GM23248 (cell line): Measurements from ENCODE around the gene LYZL6. TPM values are rescaled to one million over a fixed set of nuclear protein-coding genes. Genes with fewer than 3 reads are reported as not detected.
A peak's percentile ranks its signal among the peaks of the same experiment; 100 is the strongest.

Source experiments
- DNase-seq: peaks from one replicate; pipeline ENCODE4 v3.0.0-alpha.2; 2015
- H2AFZ ChIP-seq: fragments of 200-600 bp; sonication (generic); 2 replicates; pipeline ENCODE4 v1.6.1; 2016; ENCODE audit warnings: antibody characterized with exemption
- H3F3A ChIP-seq: fragments of 200-600 bp; sonication (generic); 2 replicates; pipeline ENCODE4 v1.6.1; 2016; ENCODE audit warnings: mild to moderate bottlenecking, antibody characterized with exemption, mixed run types; ENCODE audit not compliant: insufficient read depth
- H3K27ac ChIP-seq: fragments of 200-600 bp; sonication (generic); 2 replicates; pipeline ENCODE4 v1.5.1; 2016; ENCODE audit warnings: mild to moderate bottlenecking
- H3K27me3 ChIP-seq: fragments of 200-600 bp; sonication (generic); replicated peaks from 2 replicates; pipeline ENCODE4 v1.6.1; 2016; ENCODE audit warnings: mild to moderate bottlenecking; ENCODE audit not compliant: insufficient read depth
- H3K36me3 ChIP-seq: fragments of 200-600 bp; sonication (generic); 2 replicates; pipeline ENCODE4 v1.6.1; 2016; ENCODE audit warnings: low read depth, mild to moderate bottlenecking
- H3K4me1 ChIP-seq: fragments of 200-600 bp; sonication (generic); 2 replicates; pipeline ENCODE4 v1.6.1; 2016; ENCODE audit warnings: mild to moderate bottlenecking; ENCODE audit not compliant: insufficient read depth
- H3K4me2 ChIP-seq: fragments of 200-600 bp; sonication (generic); one replicate; pipeline ENCODE4 v1.6.1; 2016; ENCODE audit warnings: mild to moderate bottlenecking; ENCODE audit not compliant: unreplicated experiment
- H3K4me3 ChIP-seq: fragments of 200-600 bp; sonication (generic); 2 replicates; pipeline ENCODE4 v1.5.1; 2016; ENCODE audit warnings: mild to moderate bottlenecking
- H3K79me2 ChIP-seq: fragments of 200-600 bp; sonication (generic); 2 replicates; pipeline ENCODE4 v1.6.1; 2016; ENCODE audit warnings: mild to moderate bottlenecking; ENCODE audit not compliant: insufficient read depth
- H3K9ac ChIP-seq: fragments of 200-600 bp; sonication (generic); 2 replicates; pipeline ENCODE4 v1.6.1; 2016; ENCODE audit warnings: mild to moderate bottlenecking
- H3K9me2 ChIP-seq: fragments of 200-600 bp; sonication (generic); 2 replicates; pipeline ENCODE4 v1.6.1; 2016; ENCODE audit warnings: mixed run types, mild to moderate bottlenecking, moderate library complexity; ENCODE audit not compliant: insufficient read depth
- H3K9me3 ChIP-seq: fragments of 200-600 bp; sonication (generic); one replicate; pipeline ENCODE4 v1.6.1; 2017; ENCODE audit warnings: low read depth
- H4K20me1 ChIP-seq: fragments of 200-600 bp; sonication (generic); 2 replicates; pipeline ENCODE4 v1.6.0; 2016; ENCODE audit not compliant: insufficient read depth
- EZH2 ChIP-seq: fragments of 200-600 bp; sonication (generic); IDR thresholded peaks from 2 replicates; pipeline ENCODE4 v1.6.1; 2018; ENCODE audit warnings: antibody characterized with exemption, mild to moderate bottlenecking; ENCODE audit not compliant: insufficient read depth, poor library complexity, severe bottlenecking
- EZH2phosphoT487 ChIP-seq: fragments of 200-600 bp; sonication (generic); IDR thresholded peaks from 2 replicates; pipeline ENCODE4 v1.6.1; 2018; ENCODE audit warnings: antibody characterized with exemption, moderate library complexity, mild to moderate bottlenecking, low read depth; ENCODE audit not compliant: insufficient read depth
- WGBS, 2 experiments: methylation state at CpG; one replicate each; pipeline ENCODE4 v1.1.6; 2015 to 2017; ENCODE audit warnings: low lambda C conversion rate in 2 of 2, low coverage in 1 of 2; ENCODE audit errors: missing lambda C conversion rate in 2 of 2; 5-methylcytosine and 5-hydroxymethylcytosine counted together
- in situ Hi-C: fragments of 300-500 bp; cut with MboI; formaldehyde crosslinking; loops from 2 replicates; pipeline ENCODE4 v1.15.0; 2020
- polyA plus RNA-seq: library from polyadenylated mRNA; unstranded; fragments of >200 nt; fragmentation: Nextera tagmentation; extraction: Ambion mirVana; gene quantifications from 2 replicates; pipeline ENCODE4 v1.2.1, GENCODE V29; 2016
- total RNA-seq: library from RNA; depleted of rRNA; stranded (reverse); fragments of >200 nt; shearing (Covaris generic); gene quantifications from 2 replicates; pipeline ENCODE4 v1.2.3, GENCODE V29; 2014

LYZL6 gene
- total and polyA plus RNA-seq, 2 experiments from 2014 or later: not detected

- peaks cover 21% of the 10 kb centered on the region; the same call in 1 of the 2 replicates for H3K27me3 ChIP-seq
- H3K9ac ChIP-seq: no peak overlapping the region
- no peaks in the 10 kb centered on the region for H3K36me3 ChIP-seq
- in situ Hi-C loops: loop anchor here (25.0 kb wide), 1 partner anchor 490 kb away; no protein-coding TSS in a partner anchor
- WGBS, 2 experiments: 39 to 45% methylated on average over 6 of the region's 6 CpGs
- no peaks in the 10 kb centered on the region for H3F3A ChIP-seq
- no peak overlapping the region for H2AFZ ChIP-seq
- no peaks in the 10 kb centered on the region for H3K79me2 ChIP-seq
- H3K9me3 ChIP-seq: no peaks in the 10 kb centered on the region
- H3K4me2 ChIP-seq: no peak overlapping the region
- no peak for DNase-seq
- no peak for TF ChIP-seq EZH2
- no peak for TF ChIP-seq EZH2phosphoT487
- H3K4me1 ChIP-seq: no peaks in the 10 kb centered on the region
- no peaks in the 10 kb centered on the region for H4K20me1 ChIP-seq
- no peaks in the 10 kb centered on the region for H3K9me2 ChIP-seq
- H3K27ac ChIP-seq: no peak overlapping the region
- H3K4me3 ChIP-seq: no peak overlapping the region
Measured at GRCh38 chr17:35972535-35972934, 29.0 kb upstream of the LYZL6 start.

GRCh38 chr17:35972066-35972465 is 28.6 kb upstream of the LYZL6 start:
- 42 to 58% methylated on average over 1 of the region's 1 CpG for WGBS, 2 experiments
- TF ChIP-seq EZH2phosphoT487 (no peak), EZH2 (no peak)
- Histone ChIP-seq H3K9me2 (no peaks in the 10 kb centered on the region), H3K9me3 (no peaks in the 10 kb centered on the region), H3F3A (no peaks in the 10 kb centered on the region), H4K20me1 (no peaks in the 10 kb centered on the region), H3K36me3 (no peaks in the 10 kb centered on the region), H3K79me2 (no peaks in the 10 kb centered on the region), H3K4me1 (no peaks in the 10 kb centered on the region), H3K4me2 (no peak overlapping the region), H3K27me3 (peaks cover 21% of the 10 kb centered on the region; the same call in 1 of the 2 replicates), H3K9ac (no peak overlapping the region), H3K4me3 (no peak overlapping the region), H2AFZ (no peak overlapping the region), H3K27ac (no peak overlapping the region)
- in situ Hi-C loops: loop anchor here (25.0 kb wide), 1 partner anchor 490 kb away; no protein-coding TSS in a partner anchor
- no peak for DNase-seq

GRCh38 chr17:35969558-35970380 is 26.3 kb upstream of the LYZL6 start:
- Histone ChIP-seq H3K79me2 (no peaks in the 10 kb centered on the region), H3K27ac (no peak overlapping the region), H3K4me3 (no peak overlapping the region), H3K9me3 (no peaks in the 10 kb centered on the region), H2AFZ (no peak overlapping the region), H3K9me2 (no peaks in the 10 kb centered on the region), H3K27me3 (peaks cover 21% of the 10 kb centered on the region; the same call in 1 of the 2 replicates), H3K9ac (no peak overlapping the region), H3K4me2 (no peak overlapping the region), H3F3A (no peaks in the 10 kb centered on the region), H3K4me1 (no peaks in the 10 kb centered on the region), H3K36me3 (no peaks in the 10 kb centered on the region), H4K20me1 (no peaks in the 10 kb centered on the region)
- 10 to 19% methylated on average over 8 of the region's 8 CpGs for WGBS, 2 experiments
- TF ChIP-seq EZH2phosphoT487 (no peak), EZH2 (no peak)
- peak; percentile 71 for DNase-seq
- in situ Hi-C loops: loop anchor here (25.0 kb wide), 1 partner anchor 493 kb away; no protein-coding TSS in a partner anchor

- Histone ChIP-seq H3K79me2 (no peaks in the 10 kb centered on the region), H3K4me3 (no peak overlapping the region), H3K4me1 (no peaks in the 10 kb centered on the region), H3F3A (no peaks in the 10 kb centered on the region), H3K36me3 (no peaks in the 10 kb centered on the region), H3K4me2 (no peak overlapping the region), H3K9ac (no peak overlapping the region), H3K9me2 (no peaks in the 10 kb centered on the region), H2AFZ (no peak overlapping the region), H3K27me3 (peaks cover 21% of the 10 kb centered on the region; the same call in 1 of the 2 replicates), H3K9me3 (no peaks in the 10 kb centered on the region), H4K20me1 (no peaks in the 10 kb centered on the region), H3K27ac (no peak overlapping the region)
- DNase-seq: no peak
- whole genome bisulfite sequencing, 2 experiments: 42% methylated on average over 10 of the region's 10 CpGs
- in situ Hi-C loops: loop anchor here (25.0 kb wide), 1 partner anchor 494 kb away; no protein-coding TSS in a partner anchor
- no peak for TF ChIP-seq EZH2
- no peak for TF ChIP-seq EZH2phosphoT487
Measured at GRCh38 chr17:35968520-35969054, 25.1 kb upstream of the LYZL6 start.
